A549 (cell line): ENCODE measurements around the gene SVIL. TPM values are rescaled to one million over a fixed set of nuclear protein-coding genes. Genes with fewer than 3 reads are reported as not detected.

Experiments used
- ATAC-seq, 2 experiments: fragments of 200-7000 bp in 1 of 2; fragments of >200 bp in 1 of 2; cut with Nextera tagmentation in 1 of 2; cut with Tn5 transposase in 1 of 2; 3 replicates each; pipeline versions ENCODE4 v1.8.0 to v1.9.1; 2018 to 2020; ENCODE audit warnings: mild to moderate bottlenecking in 1 of 2, moderate library complexity in 1 of 2
- CTCF ChIA-PET: fragments of 300-600 bp; sonication (Branson Sonifier 250); formaldehyde crosslinking; extraction: SDS; loops from one replicate; lab custom pipeline; 2021; ENCODE audit warnings: antibody characterized with exemption, inconsistent platforms; lab: Yijun Ruan, JAX
- POLR2A ChIA-PET: fragments of 350-600 bp; formaldehyde crosslinking; extraction: SDS; loops from one replicate; lab custom pipeline; 2021; ENCODE audit warnings: antibody characterized with exemption, inconsistent platforms; lab: Yijun Ruan, JAX
- DNase-seq, 2 experiments: peaks; one replicate each; pipeline versions ENCODE4 v3.0.0 to v3.0.0-alpha.2; 2011 to 2016; ENCODE audit warnings: low read depth in 1 of 2, low spot score in 1 of 2
- FAIRE-seq: peaks from 2 replicates; lab custom pipeline; 2011; peaks lifted over from hg19 to GRCh38; lab: Jason Lieb, UNC
- H3K27ac ChIP-seq, 2 experiments: fragments of >200 bp; sonication (Bioruptor Twin); formaldehyde crosslinking; 3 replicates each; pipeline ENCODE4 v1.5.1; 2016 to 2017
- H3K4me1 ChIP-seq: fragments of >200 bp; sonication (Bioruptor Twin); formaldehyde crosslinking; 3 replicates; pipeline ENCODE4 v1.6.1; 2016
- H3K4me2 ChIP-seq: fragments of >200 bp; sonication (Bioruptor Twin); formaldehyde crosslinking; 3 replicates; pipeline ENCODE4 v1.6.1; 2016
- H3K4me3 ChIP-seq: fragments of >200 bp; sonication (Bioruptor Twin); formaldehyde crosslinking; 3 replicates; pipeline ENCODE4 v1.5.1; 2016
- H3K9me3 ChIP-seq: fragments of >200 bp; sonication (Bioruptor Twin); formaldehyde crosslinking; 3 replicates; pipeline ENCODE4 v1.6.1; 2016
- BHLHE40 ChIP-seq: IDR thresholded peaks from 2 replicates; pipeline ENCODE4 v1.6.1; 2012; ENCODE audit warnings: low read depth, low read length, inconsistent platforms
- CBX8 ChIP-seq: fragments of 200-600 bp; sonication (generic); IDR thresholded peaks from 2 replicates; pipeline ENCODE4 v1.6.1; 2016
- CHD4 ChIP-seq: fragments of 200-600 bp; sonication (generic); IDR thresholded peaks from 2 replicates; pipeline ENCODE4 v1.6.1; 2016; ENCODE audit warnings: antibody characterized with exemption, mild to moderate bottlenecking, borderline replicate concordance
- EP300 ChIP-seq, 2 experiments: fragments of >200 bp; sonication (Bioruptor Twin); formaldehyde crosslinking; IDR thresholded peaks; 2 replicates in 1 of 2; 3 replicates in 1 of 2; pipeline ENCODE4 v1.6.1; 2016 to 2017
- ESRRA ChIP-seq: fragments of 150-350 bp; IDR thresholded peaks from 2 replicates; pipeline ENCODE4 v1.6.1; 2014; ENCODE audit warnings: mild to moderate bottlenecking, low read length, borderline replicate concordance
- FOXS1 ChIP-seq: fragments of 250-450 bp; sonication (Bioruptor Pico); IDR thresholded peaks from 2 replicates; pipeline ENCODE4 v1.5.0; 2020; ENCODE audit warnings: mild to moderate bottlenecking, moderate library complexity
- HDAC2 ChIP-seq: fragments of 200-600 bp; sonication (generic); IDR thresholded peaks from 2 replicates; pipeline ENCODE4 v1.6.1; 2016
- HES2 ChIP-seq: fragments of >200 bp; sonication (Bioruptor Twin); formaldehyde crosslinking; IDR thresholded peaks from 2 replicates; pipeline ENCODE4 v1.6.1; 2016
- HOXA7 ChIP-seq: fragments of 250-450 bp; sonication (Bioruptor Pico); IDR thresholded peaks from 2 replicates; pipeline ENCODE4 v1.5.0; 2020; ENCODE audit warnings: mild to moderate bottlenecking, moderate library complexity
- HOXB13 ChIP-seq: fragments of 250-450 bp; sonication (Bioruptor Pico); IDR thresholded peaks from 2 replicates; pipeline ENCODE4 v1.5.0; 2020; ENCODE audit warnings: low read depth, mild to moderate bottlenecking, moderate library complexity
- JUN ChIP-seq, 2 experiments: fragments of >200 bp; sonication (Bioruptor Twin); formaldehyde crosslinking; IDR thresholded peaks; 2 replicates in 1 of 2; 3 replicates in 1 of 2; pipeline ENCODE4 v1.6.1; 2016 to 2017
- MAX ChIP-seq: IDR thresholded peaks from 2 replicates; pipeline ENCODE4 v1.6.1; 2012
- MAZ ChIP-seq: fragments of 150-350 bp; IDR thresholded peaks from 2 replicates; pipeline ENCODE4 v1.6.1; 2014; ENCODE audit warnings: antibody characterized with exemption, low read depth, low read length, borderline replicate concordance
- NR3C1 ChIP-seq: fragments of >200 bp; sonication (Bioruptor Twin); formaldehyde crosslinking; IDR thresholded peaks from 3 replicates; pipeline ENCODE4 v1.6.1; 2017
- PHF8 ChIP-seq: fragments of 200-600 bp; sonication (generic); IDR thresholded peaks from 2 replicates; pipeline ENCODE4 v1.6.1; 2016; ENCODE audit warnings: low read depth, mild to moderate bottlenecking, antibody characterized with exemption, moderate library complexity, borderline replicate concordance
- RAD21 ChIP-seq, 2 experiments: fragments of >200 bp in 1 of 2; sonication (Bioruptor Twin) in 1 of 2; formaldehyde crosslinking in 1 of 2; IDR thresholded peaks in 1 of 2; conservative IDR thresholded peaks in 1 of 2; 2 replicates in 1 of 2; 3 replicates in 1 of 2; pipeline ENCODE4 v1.6.1; 2012 to 2018; ENCODE audit warnings: inconsistent platforms in 1 of 2
- RCOR1 ChIP-seq: fragments of 150-350 bp; IDR thresholded peaks from 2 replicates; pipeline ENCODE4 v1.6.1; 2014; ENCODE audit warnings: antibody characterized with exemption, low read length, low read depth
- RFX5 ChIP-seq: fragments of 450-650 bp; IDR thresholded peaks from 2 replicates; pipeline ENCODE4 v1.7.1; 2014; ENCODE audit warnings: antibody characterized with exemption, mild to moderate bottlenecking, moderate library complexity
- RNF2 ChIP-seq: fragments of 200-600 bp; sonication (generic); IDR thresholded peaks from 2 replicates; pipeline ENCODE4 v1.6.1; 2016; ENCODE audit warnings: low read depth, mild to moderate bottlenecking, antibody characterized with exemption, moderate library complexity, borderline replicate concordance
- SMC3 ChIP-seq: fragments of >200 bp; sonication (Bioruptor Twin); formaldehyde crosslinking; IDR thresholded peaks from 3 replicates; pipeline ENCODE4 v1.6.1; 2018; ENCODE audit warnings: inconsistent platforms
- TFCP2L1 ChIP-seq: fragments of 250-450 bp; sonication (Bioruptor Pico); IDR thresholded peaks from 2 replicates; pipeline ENCODE4 v1.5.0; 2021; ENCODE audit warnings: mild to moderate bottlenecking
- TP53 ChIP-seq: fragments of 250-450 bp; sonication (Bioruptor Pico); IDR thresholded peaks from 2 replicates; pipeline ENCODE4 v1.5.0; 2021; ENCODE audit warnings: mild to moderate bottlenecking, moderate library complexity
- USF2 ChIP-seq: fragments of 450-650 bp; IDR thresholded peaks from 2 replicates; pipeline ENCODE4 v1.6.1; 2014; ENCODE audit warnings: antibody characterized with exemption
- ZFP36 ChIP-seq: fragments of 450-650 bp; IDR thresholded peaks from 2 replicates; pipeline ENCODE4 v1.6.1; 2014; ENCODE audit warnings: borderline replicate concordance; ENCODE audit not compliant: partially characterized antibody
- ZSCAN20 ChIP-seq: fragments of 250-450 bp; sonication (Bioruptor Pico); IDR thresholded peaks from 2 replicates; pipeline ENCODE4 v1.8.0; 2022; ENCODE audit warnings: mild to moderate bottlenecking, moderate library complexity
- WGBS: methylation state at CpG from one replicate; pipeline ENCODE4 v1.1.6; 2017; ENCODE audit errors: missing lambda C conversion rate; 5-methylcytosine and 5-hydroxymethylcytosine counted together
- polyA plus RNA-seq, 4 experiments: library from polyadenylated mRNA; depleted of rRNA in 3 of 4; stranded (reverse); fragments of >200 nt; fragmentation: RNase III in 1 of 4; extraction: RNeasy Plus Mini Kit Qiagen cat#74134 plus additional on column Dnase treatment in 1 of 4; gene quantifications; 2 replicates in 3 of 4; 3 replicates in 1 of 4; pipeline ENCODE4 v1.2.3, GENCODE V29; 2011 to 2017

SVIL gene
- polyA plus RNA-seq, 2 of the 4 experiments (the other 2 are of a cell fraction), result 12.0 to 20.4 TPM

GRCh38 chr10:29417324-29417723 is 217.4 kb downstream of the SVIL start:
- ATAC-seq, result no peak

GRCh38 chr10:29415876-29416275 is 218.9 kb downstream of the SVIL start:
- ATAC-seq (no peak), DNase-seq (no peak), FAIRE-seq (no peak)
- Histone ChIP-seq H3K4me3 (no peak overlapping the region), H3K27ac (no peak overlapping the region), H3K4me2 (no peak overlapping the region), H3K9me3 (no peaks in the 10 kb centered on the region), H3K4me1 (peaks cover 19% of the 10 kb centered on the region; the same call in 2 of the 3 replicates)
- no peak for TF ChIP-seq HOXA7 (CRISPR knock-in tag)
- TF ChIP-seq HDAC2, result no peak
- no peak for TF ChIP-seq HES2
- TF ChIP-seq PHF8, result no peak
- TF ChIP-seq EP300 (IDR thresholded peaks at IDR 0.05), result no peak
- no peak for TF ChIP-seq SMC3
- TF ChIP-seq RCOR1, result no peak
- TF ChIP-seq RFX5, result no peak
- no peak for TF ChIP-seq MAZ
- TF ChIP-seq BHLHE40, result no peak
- no peak for TF ChIP-seq RAD21 (conservative IDR thresholded peaks at IDR 0.05 in 1 of 2, IDR thresholded peaks at IDR 0.05 in 1 of 2)
- TF ChIP-seq CHD4, result no peak
- no peak for TF ChIP-seq FOXS1 (CRISPR knock-in tag)
- TF ChIP-seq JUN (IDR thresholded peaks at IDR 0.05), result no peak
- no peak for TF ChIP-seq TFCP2L1 (CRISPR knock-in tag)
- POLR2A ChIA-PET, result no interaction called here
- 86% methylated on average over 2 of the region's 2 CpGs for WGBS
- CTCF ChIA-PET, result no interaction called here

More at GRCh38 chr10:29417324-29417723, 217.4 kb downstream of the SVIL start:
- H3K4me1 ChIP-seq, result peaks cover 9% of the 10 kb centered on the region; the same call in 1 of the 3 replicates
- TF ChIP-seq MAZ (no peak), ZFP36 (no peak), ESRRA (no peak), TP53 (CRISPR knock-in tag) (no peak), RFX5 (no peak), HOXB13 (no peak), RAD21 (conservative IDR thresholded peaks at IDR 0.05 in 1 of 2, IDR thresholded peaks at IDR 0.05 in 1 of 2) (no peak), MAX (no peak), TFCP2L1 (CRISPR knock-in tag) (no peak), SMC3 (no peak), USF2 (no peak), RNF2 (no peak), ZSCAN20 (CRISPR knock-in tag) (no peak), CBX8 (no peak), BHLHE40 (no peak), JUN (IDR thresholded peaks at IDR 0.05) (no peak), HDAC2 (no peak), EP300 (IDR thresholded peaks at IDR 0.05) (no peak), NR3C1 (no peak), HES2 (no peak)
- no peak for FAIRE-seq
- no peak overlapping the region for H3K4me3 ChIP-seq
- no peaks in the 10 kb centered on the region for H3K9me3 ChIP-seq
- no peak overlapping the region for H3K4me2 ChIP-seq
- DNase-seq, result no peak
- WGBS, result 93% methylated on average over 3 of the region's 3 CpGs
- CTCF ChIA-PET, result interaction anchor here (1.2 kb wide), 1 partner anchor 40 kb away, joined by 3 read pairs; no protein-coding TSS in a partner anchor
- POLR2A ChIA-PET, result no interaction called here
- no peak overlapping the region for H3K27ac ChIP-seq
